GM12873 (cell line): Measurements from ENCODE around the gene CRCP.

Experiments
- TF ChIP-seq, protein P1 (sequence below): IDR thresholded peaks from 2 replicates; pipeline ENCODE4 v1.5.1; 2012; ENCODE audit warnings: low read depth, mild to moderate bottlenecking, moderate library complexity, low read length, control low read depth; ENCODE audit not compliant: insufficient read depth; ENCODE audit errors: missing control alignments

Gene CRCP

DNA sequence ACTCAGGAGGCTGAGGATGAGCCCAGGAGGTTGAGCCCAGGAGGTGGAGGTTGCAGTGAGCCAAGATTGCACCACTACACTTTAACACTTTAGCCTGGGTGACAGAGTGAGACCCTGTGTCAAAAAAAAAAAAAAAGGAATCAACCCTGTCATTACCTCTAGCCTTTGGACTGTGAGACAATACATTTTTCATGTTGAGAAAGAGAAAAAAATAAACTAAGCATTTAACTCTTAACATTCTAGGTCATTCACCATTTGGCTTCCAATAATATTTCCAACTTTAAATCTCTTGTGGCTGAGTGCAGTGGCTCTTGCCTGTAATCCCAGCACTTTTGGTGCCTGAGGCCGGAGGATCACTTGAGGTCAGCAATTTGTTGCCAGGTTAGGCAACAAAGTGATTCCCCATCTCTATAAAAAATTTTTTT is 48.6 kb downstream of the CRCP start:
- TF ChIP-seq, protein P1, sequence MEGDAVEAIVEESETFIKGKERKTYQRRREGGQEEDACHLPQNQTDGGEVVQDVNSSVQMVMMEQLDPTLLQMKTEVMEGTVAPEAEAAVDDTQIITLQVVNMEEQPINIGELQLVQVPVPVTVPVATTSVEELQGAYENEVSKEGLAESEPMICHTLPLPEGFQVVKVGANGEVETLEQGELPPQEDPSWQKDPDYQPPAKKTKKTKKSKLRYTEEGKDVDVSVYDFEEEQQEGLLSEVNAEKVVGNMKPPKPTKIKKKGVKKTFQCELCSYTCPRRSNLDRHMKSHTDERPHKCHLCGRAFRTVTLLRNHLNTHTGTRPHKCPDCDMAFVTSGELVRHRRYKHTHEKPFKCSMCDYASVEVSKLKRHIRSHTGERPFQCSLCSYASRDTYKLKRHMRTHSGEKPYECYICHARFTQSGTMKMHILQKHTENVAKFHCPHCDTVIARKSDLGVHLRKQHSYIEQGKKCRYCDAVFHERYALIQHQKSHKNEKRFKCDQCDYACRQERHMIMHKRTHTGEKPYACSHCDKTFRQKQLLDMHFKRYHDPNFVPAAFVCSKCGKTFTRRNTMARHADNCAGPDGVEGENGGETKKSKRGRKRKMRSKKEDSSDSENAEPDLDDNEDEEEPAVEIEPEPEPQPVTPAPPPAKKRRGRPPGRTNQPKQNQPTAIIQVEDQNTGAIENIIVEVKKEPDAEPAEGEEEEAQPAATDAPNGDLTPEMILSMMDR = no peak

DNA sequence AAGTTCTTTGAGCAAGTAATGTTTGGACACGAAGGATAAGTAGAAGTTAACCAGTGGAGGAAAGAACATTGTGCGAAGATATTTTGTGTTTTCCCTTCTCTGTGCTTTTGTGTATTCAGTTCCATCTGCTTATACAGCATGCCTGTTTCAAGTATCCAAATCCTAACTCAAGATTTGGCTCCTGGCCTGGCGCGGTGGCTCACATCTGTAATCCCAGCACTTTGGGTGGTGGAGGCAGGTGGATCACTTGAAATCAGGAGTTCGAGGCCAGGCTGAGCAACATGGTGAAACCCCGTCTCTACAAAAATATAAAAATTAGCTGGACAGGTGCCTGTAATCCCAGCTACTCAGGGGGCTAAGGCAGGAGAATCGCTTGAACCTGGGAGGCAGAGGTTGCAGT is 49.7 kb downstream of the CRCP start:
- TF ChIP-seq, protein P1 = no peak

DNA sequence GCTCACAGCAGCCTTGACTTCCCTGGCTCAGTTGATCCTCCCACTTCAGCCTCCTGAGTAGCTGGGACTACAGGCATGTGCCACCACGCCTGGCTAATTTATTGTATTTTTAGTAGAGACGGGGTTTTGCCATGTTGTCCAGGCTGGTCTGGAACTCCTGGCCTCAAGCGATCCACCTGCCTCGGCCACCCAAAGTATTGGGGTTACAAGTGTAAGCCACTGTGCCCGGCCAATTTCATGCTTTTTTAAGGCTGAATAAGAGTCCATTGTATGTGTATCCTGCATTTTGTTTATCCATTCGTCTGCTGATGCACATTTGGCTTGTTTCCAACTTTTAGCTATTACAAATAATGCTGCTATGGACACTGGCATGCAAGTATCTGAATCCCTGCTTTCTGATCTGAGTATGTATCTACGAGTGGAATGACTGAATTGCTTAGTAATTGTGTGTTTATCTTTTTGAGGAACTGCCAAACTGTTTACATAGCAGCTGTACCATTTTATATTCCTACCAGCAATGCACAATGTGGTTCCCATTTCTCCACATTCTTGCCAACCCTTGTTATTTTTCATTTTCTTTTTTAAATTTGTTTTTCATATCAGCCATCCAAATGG is 53.2 kb downstream of the CRCP start:
- TF ChIP-seq, protein P1 = no peak

DNA sequence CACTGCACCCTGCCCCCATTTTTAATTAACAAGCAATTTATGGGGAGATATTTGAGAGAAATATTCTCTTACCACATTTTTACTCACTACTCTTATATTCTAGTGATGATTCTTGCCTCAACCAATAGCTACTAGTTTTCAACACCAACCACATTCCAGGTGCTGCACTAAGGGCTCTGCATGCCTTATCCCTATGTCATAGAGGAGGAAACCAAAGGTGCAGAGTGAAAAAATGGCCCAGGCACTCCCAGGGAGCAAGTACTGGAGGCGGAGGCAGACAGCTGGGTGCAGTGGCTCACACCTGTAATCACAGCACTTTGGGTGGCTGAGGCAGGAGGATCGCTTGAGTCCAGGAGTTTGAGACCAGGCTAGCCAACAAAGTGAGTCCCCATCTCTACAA is 55.0 kb downstream of the CRCP start:
- TF ChIP-seq, protein P1 = no peak

DNA sequence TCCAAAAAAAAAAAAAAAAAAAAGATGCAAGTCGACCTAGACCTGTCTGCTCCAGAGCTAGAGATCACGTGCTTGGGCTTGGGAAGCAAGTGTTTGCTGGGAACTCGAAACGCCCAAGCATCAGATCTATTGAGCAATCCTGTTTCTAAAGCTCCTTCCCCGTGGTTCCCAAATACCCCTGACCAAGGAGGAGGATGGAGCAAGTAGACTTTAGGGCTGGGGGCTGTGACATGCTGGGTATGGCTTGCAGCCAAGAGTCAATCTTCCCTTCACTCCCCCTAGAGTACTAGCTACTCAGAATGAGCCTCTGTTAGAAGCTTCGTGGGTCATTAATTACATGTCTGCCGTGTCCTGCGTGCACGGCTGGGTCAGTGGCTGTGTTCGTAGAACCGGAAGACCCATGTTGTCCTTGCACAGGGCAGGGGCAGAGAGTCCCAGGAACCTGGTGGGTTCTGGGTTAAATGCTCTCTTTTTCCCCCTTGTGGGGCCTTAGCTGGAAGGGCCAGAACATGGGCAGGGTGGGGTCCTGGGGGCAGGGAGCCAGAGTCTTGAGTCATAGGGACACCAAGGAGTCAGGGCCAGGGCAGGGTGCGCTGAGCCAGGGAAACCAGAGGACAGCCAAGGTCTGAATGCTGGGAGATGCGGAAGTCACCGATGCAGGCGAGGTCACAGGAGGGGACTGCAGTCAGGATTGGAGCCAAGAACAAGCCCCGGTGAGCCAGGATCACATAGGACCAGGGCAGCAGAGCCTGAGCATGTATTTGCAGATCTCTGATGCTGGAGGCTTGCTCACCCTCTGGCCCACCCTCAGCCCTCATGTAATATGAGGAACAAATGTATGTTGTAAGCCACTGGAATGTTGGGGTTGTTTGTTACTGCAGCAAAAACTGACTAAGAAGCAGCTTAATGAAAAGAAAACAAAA is 55.9 kb downstream of the CRCP start:
- TF ChIP-seq, protein P1 = no peak

DNA sequence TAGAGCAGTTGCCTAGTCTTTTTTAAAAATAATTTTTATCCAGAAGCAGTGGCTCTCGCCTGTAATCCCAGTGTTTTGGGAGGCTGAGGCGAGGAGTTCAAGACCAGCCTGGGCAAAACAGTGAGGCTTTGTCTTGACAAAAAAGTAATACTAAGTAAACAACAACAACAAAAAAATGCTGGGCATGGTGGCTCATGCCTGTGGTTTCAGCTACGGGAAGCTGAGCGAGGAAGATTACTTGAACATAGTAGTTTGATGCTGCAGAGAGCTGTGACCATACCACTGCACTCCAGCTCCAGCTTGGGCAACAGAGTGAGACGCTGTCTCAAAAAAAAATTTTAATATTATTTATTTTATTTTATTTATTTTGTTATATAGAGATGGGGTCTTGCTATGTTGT is 59.2 kb downstream of the CRCP start:
- TF ChIP-seq, protein P1 = no peak

DNA sequence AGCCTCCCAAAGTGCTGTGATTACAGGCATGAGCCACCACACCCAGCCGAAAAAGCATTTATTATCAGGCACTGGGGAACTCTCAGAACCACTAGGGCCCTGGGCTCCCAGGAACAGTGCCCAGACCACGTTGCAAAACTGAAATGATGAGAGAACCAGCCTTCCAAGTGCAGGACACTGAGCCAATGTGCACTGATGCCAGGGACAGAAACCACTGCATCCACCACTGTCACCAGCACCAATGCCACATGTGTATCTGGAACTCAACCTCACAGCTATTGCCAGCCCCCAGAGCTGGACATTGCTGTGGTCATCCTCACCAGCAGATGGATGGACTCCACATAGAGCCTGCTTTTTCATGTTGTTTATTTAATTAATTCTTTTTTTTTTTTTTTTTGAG is 62.3 kb downstream of the CRCP start:
- TF ChIP-seq, protein P1 = no peak
